Caco-2 (cell line): ENCODE results near the gene AUTS2. TPM values are rescaled to one million over a fixed set of nuclear protein-coding genes. Genes with fewer than 3 reads are reported as not detected.

ENCODE experiments used
- BruUV-seq: library from RNA; stranded (reverse); fragments of 400-500 nt; replicated peaks from 2 replicates; lab custom pipeline; 2021; lab: Mats Ljungman, UMichigan
- CTCF ChIA-PET: fragments of 300-600 bp; sonication (Branson Sonifier 250); formaldehyde crosslinking; loops from one replicate; lab custom pipeline; 2022; ENCODE audit warnings: antibody characterized with exemption; lab: Charles Lee
- POLR2A ChIA-PET: fragments of 300-600 bp; sonication (Branson Sonifier 250); formaldehyde crosslinking; loops from one replicate; lab custom pipeline; 2022; ENCODE audit warnings: antibody characterized with exemption; lab: Charles Lee
- DNase-seq, 2 experiments: peaks; one replicate each; pipeline versions ENCODE4 v3.0.0 to v3.0.0-alpha.2; 2020 to 2022
- H3K27me3 ChIP-seq: replicated peaks from 2 replicates; pipeline ENCODE4 v1.6.0; 2011; ENCODE audit warnings: low read length; ENCODE audit not compliant: control insufficient read depth, insufficient read depth
- H3K36me3 ChIP-seq: 2 replicates; pipeline ENCODE4 v1.5.1; 2011; ENCODE audit warnings: low read length; ENCODE audit not compliant: control insufficient read depth, insufficient read depth
- H3K4me1 ChIP-seq: fragments of 250-450 bp; sonication (Bioruptor Pico); 2 replicates; pipeline ENCODE4 v1.5.1; 2020; ENCODE audit warnings: mild to moderate bottlenecking
- H3K4me3 ChIP-seq: 2 replicates; pipeline ENCODE4 v1.5.1; 2011; ENCODE audit warnings: low read depth, mild to moderate bottlenecking, control low read depth, low read length
- H3K9me3 ChIP-seq: fragments of 250-450 bp; sonication (Bioruptor Pico); 2 replicates; pipeline ENCODE4 v1.5.1; 2020; ENCODE audit warnings: mild to moderate bottlenecking, moderate library complexity
- H3K27ac Mint-ChIP-seq: one replicate; pipeline ENCODE4 v1.8.0; 2022; ENCODE audit warnings: mixed read lengths; ENCODE audit not compliant: unreplicated experiment
- H3K27me3 Mint-ChIP-seq: one replicate; pipeline ENCODE4 v1.8.0; 2022; ENCODE audit warnings: mixed read lengths; ENCODE audit not compliant: insufficient read depth, unreplicated experiment
- H3K36me3 Mint-ChIP-seq: one replicate; pipeline ENCODE4 v1.8.0; 2022; ENCODE audit warnings: mild to moderate bottlenecking, mixed read lengths; ENCODE audit not compliant: insufficient read depth, unreplicated experiment
- H3K4me1 Mint-ChIP-seq: one replicate; pipeline ENCODE4 v1.8.0; 2022; ENCODE audit warnings: low read depth, mixed read lengths; ENCODE audit not compliant: unreplicated experiment
- H3K4me3 Mint-ChIP-seq: one replicate; pipeline ENCODE4 v1.8.0; 2022; ENCODE audit warnings: mild to moderate bottlenecking, moderate library complexity, mixed read lengths; ENCODE audit not compliant: unreplicated experiment
- H3K9me3 Mint-ChIP-seq: one replicate; pipeline ENCODE4 v1.8.0; 2022; ENCODE audit warnings: mixed read lengths; ENCODE audit not compliant: unreplicated experiment
- intact Hi-C: fragments of 100-400 bp; cut with micrococcal nuclease; formaldehyde crosslinking; loops from one replicate; pipeline ENCODE4 v1.10.0; 2022; ENCODE audit not compliant: unreplicated experiment
- total RNA-seq: library from RNA; stranded (reverse); gene quantifications from 2 replicates; pipeline ENCODE4 v1.2.3, GENCODE V29; 2022
- TF ChIP-seq, protein P1 (sequence below), 2 experiments: fragments of 200-600 bp in 1 of 2; IDR thresholded peaks; 1 replicate in 1 of 2; 2 replicates in 1 of 2; pipeline versions ENCODE4 v1.5.1 to v1.8.0; 2011 to 2022; ENCODE audit warnings: antibody characterized with exemption in 1 of 2, control low read depth in 1 of 2, inconsistent platforms in 1 of 2, low read depth in 1 of 2, low read length in 1 of 2, mild to moderate bottlenecking in 1 of 2, moderate library complexity in 1 of 2; ENCODE audit not compliant: insufficient read depth in 1 of 2, severe bottlenecking in 1 of 2, unreplicated experiment in 1 of 2

AUTS2 gene
- total RNA-seq, 1 experiment from 2014 or later = 37.1 TPM

DNA sequence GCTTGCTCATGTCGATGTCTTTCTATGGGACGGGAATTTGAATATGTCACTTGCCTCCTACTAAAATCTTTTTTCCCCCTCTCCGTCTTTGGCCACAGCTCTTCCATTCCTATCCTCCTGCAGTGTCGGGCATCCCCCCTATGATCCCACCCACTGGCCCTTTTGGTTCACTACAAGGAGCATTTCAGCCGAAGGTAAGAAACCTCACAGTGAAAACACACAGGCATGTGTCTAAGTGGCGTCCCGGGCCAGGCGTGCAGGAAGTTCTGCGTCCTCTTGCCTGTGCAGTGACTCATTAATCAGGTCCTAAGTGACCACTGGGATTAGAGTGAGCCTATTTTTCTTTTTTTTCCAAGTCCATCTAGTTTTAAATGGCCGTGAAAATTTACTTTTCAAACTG lies 1173.2 kb downstream of the AUTS2 start:
- H3K27me3 Mint-ChIP-seq = no peaks in the 10 kb centered on the region
- DNase-seq = no peak

DNA sequence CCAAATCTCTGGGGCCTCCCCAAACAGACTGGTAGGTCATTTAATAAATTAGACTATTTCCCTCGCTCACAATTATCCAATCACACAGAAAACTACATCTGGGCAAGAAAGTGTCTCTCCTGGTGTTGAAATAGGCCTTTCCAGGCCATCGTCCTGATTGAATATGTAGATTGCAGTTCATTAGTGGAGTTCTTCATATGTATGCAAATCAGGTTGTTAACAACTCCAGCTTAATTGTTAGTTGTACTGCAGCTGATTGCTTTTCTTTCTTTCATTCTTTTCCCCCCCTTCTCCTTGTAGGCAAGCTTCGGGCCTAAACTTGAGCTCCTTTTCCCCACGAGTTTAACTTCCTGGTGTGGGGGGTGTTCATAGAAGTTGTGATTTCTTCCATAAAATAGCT lies 1174.6 kb downstream of the AUTS2 start:
- no peaks in the 10 kb centered on the region for H3K9me3 Mint-ChIP-seq
- CTCF ChIA-PET = interaction anchor here (0.6 kb wide), 1 partner anchor 14 kb away, joined by 3 read pairs; no protein-coding TSS in a partner anchor

More for the DNA sequence above, 1173.2 kb downstream of the AUTS2 start:
- peaks cover 2% of the 10 kb centered on the region; the same call in 1 of the 2 replicates for H3K36me3 ChIP-seq
- no peak overlapping the region for H3K4me3 ChIP-seq
- H3K36me3 Mint-ChIP-seq = peaks cover 24% of the 10 kb centered on the region
- TF ChIP-seq, protein P1, sequence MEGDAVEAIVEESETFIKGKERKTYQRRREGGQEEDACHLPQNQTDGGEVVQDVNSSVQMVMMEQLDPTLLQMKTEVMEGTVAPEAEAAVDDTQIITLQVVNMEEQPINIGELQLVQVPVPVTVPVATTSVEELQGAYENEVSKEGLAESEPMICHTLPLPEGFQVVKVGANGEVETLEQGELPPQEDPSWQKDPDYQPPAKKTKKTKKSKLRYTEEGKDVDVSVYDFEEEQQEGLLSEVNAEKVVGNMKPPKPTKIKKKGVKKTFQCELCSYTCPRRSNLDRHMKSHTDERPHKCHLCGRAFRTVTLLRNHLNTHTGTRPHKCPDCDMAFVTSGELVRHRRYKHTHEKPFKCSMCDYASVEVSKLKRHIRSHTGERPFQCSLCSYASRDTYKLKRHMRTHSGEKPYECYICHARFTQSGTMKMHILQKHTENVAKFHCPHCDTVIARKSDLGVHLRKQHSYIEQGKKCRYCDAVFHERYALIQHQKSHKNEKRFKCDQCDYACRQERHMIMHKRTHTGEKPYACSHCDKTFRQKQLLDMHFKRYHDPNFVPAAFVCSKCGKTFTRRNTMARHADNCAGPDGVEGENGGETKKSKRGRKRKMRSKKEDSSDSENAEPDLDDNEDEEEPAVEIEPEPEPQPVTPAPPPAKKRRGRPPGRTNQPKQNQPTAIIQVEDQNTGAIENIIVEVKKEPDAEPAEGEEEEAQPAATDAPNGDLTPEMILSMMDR (IDR thresholded peaks at IDR 0.05; ENCODE audit: insufficient read depth in 1 of 2, low read depth in 1 of 2, low read length in 1 of 2, severe bottlenecking in 1 of 2, unreplicated experiment in 1 of 2) = no peak
- H3K4me3 Mint-ChIP-seq = no peak overlapping the region
- H3K4me1 Mint-ChIP-seq = no peaks in the 10 kb centered on the region
- no peaks in the 10 kb centered on the region for H3K4me1 ChIP-seq
- no peaks in the 10 kb centered on the region for H3K27me3 ChIP-seq
- H3K9me3 ChIP-seq = no peaks in the 10 kb centered on the region
- POLR2A ChIA-PET = no interaction called here
- CTCF ChIA-PET = no interaction called here
- intact Hi-C loops = no loop called here
- BruUV-seq = no TSS peak
- H3K9me3 Mint-ChIP-seq = no peaks in the 10 kb centered on the region
- no peak overlapping the region for H3K27ac Mint-ChIP-seq

DNA sequence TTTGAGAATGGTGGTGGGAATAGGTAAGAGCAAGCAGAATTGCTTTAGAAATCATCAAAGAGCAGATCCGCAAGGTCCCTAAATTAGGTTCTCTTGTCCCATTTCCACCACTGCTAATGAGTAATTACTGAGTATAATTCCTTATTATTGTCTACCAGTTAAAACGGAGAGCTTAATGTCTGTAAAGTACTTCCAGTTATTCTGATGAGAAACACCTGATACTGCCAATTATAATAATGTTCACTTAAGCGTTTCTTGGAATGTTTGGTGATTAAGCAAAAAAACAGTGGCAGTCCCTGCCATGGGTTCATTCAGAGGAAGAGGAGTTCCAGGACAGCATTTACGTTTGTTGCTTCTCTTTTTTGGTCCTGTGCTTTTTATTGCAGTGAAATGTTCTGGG lies 1175.1 kb downstream of the AUTS2 start:
- no peaks in the 10 kb centered on the region for H3K9me3 Mint-ChIP-seq
- no peaks in the 10 kb centered on the region for H3K4me1 ChIP-seq
- TF ChIP-seq, protein P1 (IDR thresholded peaks at IDR 0.05; ENCODE audit: insufficient read depth in 1 of 2, low read depth in 1 of 2, low read length in 1 of 2, severe bottlenecking in 1 of 2, unreplicated experiment in 1 of 2) = no peak
- H3K4me3 ChIP-seq = no peak overlapping the region
- POLR2A ChIA-PET = interaction anchor here (0.6 kb wide), 1 partner anchor 213 kb away, joined by 11 read pairs; no protein-coding TSS in a partner anchor
- H3K27me3 Mint-ChIP-seq = no peaks in the 10 kb centered on the region
- no peak overlapping the region for H3K4me3 Mint-ChIP-seq
- BruUV-seq = no TSS peak
- CTCF ChIA-PET = interaction anchor here (0.6 kb wide), 1 partner anchor 14 kb away, joined by 3 read pairs; no protein-coding TSS in a partner anchor
- H3K36me3 ChIP-seq = peaks cover 3% of the 10 kb centered on the region; the same call in 1 of the 2 replicates
- no peak overlapping the region for H3K27ac Mint-ChIP-seq
- H3K4me1 Mint-ChIP-seq = no peaks in the 10 kb centered on the region
- H3K27me3 ChIP-seq = no peaks in the 10 kb centered on the region
- intact Hi-C loops = no loop called here
- H3K9me3 ChIP-seq = no peaks in the 10 kb centered on the region
- peaks cover 26% of the 10 kb centered on the region for H3K36me3 Mint-ChIP-seq
- no peak for DNase-seq

More for the DNA sequence above, 1174.6 kb downstream of the AUTS2 start:
- H3K4me1 ChIP-seq = no peaks in the 10 kb centered on the region
- POLR2A ChIA-PET = interaction anchor here (0.6 kb wide), 1 partner anchor 212 kb away, joined by 11 read pairs; no protein-coding TSS in a partner anchor
- intact Hi-C loops = no loop called here
- H3K27me3 ChIP-seq = no peaks in the 10 kb centered on the region
- H3K36me3 ChIP-seq = peaks cover 3% of the 10 kb centered on the region; the same call in 1 of the 2 replicates
- Mint-ChIP-seq H3K27me3 (no peaks in the 10 kb centered on the region), H3K27ac (no peak overlapping the region), H3K4me3 (no peak overlapping the region), H3K36me3 (peaks cover 24% of the 10 kb centered on the region), H3K4me1 (no peaks in the 10 kb centered on the region)
- TF ChIP-seq, protein P1 (IDR thresholded peaks at IDR 0.05; ENCODE audit: insufficient read depth in 1 of 2, low read depth in 1 of 2, low read length in 1 of 2, severe bottlenecking in 1 of 2, unreplicated experiment in 1 of 2) = no peak
- no peak overlapping the region for H3K4me3 ChIP-seq
- H3K9me3 ChIP-seq = no peaks in the 10 kb centered on the region
- no TSS peak for BruUV-seq
- no peak for DNase-seq
